HuH-7 (cell line): ENCODE data around the gene TRANK1.
A peak's percentile ranks its signal among the peaks of the same experiment; 100 is the strongest.

Experiments
- DNase-seq: peaks from one replicate; pipeline ENCODE4 v3.0.0; 2011; ENCODE audit warnings: low spot score

TRANK1 gene

DNA sequence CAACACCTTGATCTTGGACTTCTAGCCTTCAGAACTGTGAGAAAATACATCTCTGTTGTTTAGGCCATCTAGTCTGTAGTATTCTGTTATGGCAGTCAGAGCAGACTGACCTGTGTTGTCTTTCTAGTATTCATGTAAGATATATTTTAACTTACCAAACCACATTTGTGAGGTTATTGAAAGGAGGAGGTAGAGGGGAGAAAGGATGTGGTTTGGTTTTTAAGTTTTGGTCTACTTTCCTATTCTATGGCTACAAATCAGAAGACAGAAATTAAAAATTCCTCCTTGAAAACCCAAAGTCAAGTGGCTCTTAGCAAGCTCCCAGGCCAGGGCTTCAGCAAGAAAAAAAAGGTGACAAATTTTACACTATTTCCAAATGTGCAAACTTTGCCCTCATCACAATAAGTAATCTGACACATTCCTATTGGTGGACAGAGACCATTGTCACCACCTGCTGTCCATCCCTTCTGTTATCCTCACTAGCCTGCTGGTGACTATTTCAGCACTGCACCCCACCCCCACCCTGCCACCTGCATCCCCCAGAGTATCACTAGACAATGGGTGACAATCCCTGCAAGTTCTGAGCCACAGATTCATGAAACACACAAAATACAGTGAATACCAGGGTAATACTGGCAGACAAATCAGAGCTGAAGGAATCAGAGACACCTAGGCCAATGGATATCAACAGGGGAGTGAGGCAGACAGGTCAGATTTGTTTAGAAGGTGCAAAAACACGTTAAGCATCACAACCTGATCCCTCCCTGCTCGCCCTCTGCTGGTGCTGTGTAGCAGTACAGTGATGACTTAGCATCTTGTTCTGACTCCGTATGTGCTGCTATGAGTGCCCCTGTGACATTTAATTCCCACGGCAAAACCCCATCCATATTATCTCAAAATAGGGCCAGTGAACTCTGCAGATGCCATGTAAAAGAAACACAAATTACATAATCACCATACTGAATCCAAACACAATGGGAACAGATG, 101.5 kb downstream of the TRANK1 start:
- DNase-seq, result peak; percentile 57

DNA sequence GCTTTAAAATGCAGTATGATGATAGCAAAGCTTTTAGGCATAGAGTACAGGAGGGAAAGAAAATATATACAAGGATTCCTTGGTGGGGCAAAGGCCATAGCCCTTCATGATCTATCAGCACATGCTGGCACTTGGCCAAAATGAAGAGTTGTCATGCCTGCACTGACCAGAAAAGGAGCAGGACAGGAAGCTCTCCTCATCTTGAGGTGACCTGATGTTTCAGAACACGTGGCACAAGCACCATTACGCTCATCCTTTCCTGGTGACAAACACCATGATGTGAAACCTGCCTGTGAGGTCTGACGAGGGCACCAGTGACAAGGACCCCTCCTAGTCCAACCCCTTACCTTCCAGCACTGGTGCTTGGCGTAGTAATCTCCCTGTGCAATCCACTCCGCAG, 102.6 kb downstream of the TRANK1 start:
- no peak for DNase-seq

DNA sequence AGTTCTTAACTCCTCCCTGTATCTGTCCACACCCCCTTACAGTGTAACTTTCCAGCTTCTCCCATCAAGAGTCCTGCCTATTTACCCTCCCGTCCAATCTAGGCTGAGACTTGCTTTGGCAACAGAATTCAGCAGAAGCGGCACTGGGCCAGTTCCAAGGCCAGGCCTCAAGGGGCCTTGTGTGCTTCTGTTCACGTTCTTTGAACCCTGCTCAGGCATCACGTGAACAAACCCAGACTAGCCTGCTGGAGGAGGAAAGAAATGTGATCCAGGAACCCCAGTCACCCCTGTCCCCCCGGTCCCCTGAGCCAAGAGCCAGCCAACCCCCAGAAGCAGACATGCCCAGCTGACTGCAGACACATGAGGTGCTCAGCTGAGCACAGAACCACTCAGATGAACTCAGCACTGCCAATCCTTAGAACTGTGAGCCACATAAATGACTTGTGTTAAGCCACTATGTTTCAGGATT, 104.4 kb downstream of the TRANK1 start:
- no peak for DNase-seq

DNA sequence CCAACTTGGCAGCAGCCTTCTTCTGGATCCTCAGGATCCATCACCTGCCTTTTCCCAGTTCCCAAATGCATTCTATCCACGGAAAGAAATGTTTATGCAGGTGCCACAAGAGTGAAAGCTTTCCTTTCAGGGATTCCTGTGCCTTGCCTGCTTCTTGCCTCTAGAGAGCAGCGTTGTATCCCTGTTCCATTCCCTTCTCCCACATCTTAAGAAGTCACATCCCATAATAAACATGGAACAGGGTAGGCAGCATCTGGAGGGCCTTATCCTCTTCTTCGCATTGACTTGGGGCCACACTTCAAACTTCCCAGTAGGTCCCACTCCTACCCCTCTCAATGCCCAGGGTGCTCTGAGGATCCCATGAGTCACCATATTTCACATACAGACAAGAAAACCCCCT, 107.8 kb downstream of the TRANK1 start:
- no peak for DNase-seq

DNA sequence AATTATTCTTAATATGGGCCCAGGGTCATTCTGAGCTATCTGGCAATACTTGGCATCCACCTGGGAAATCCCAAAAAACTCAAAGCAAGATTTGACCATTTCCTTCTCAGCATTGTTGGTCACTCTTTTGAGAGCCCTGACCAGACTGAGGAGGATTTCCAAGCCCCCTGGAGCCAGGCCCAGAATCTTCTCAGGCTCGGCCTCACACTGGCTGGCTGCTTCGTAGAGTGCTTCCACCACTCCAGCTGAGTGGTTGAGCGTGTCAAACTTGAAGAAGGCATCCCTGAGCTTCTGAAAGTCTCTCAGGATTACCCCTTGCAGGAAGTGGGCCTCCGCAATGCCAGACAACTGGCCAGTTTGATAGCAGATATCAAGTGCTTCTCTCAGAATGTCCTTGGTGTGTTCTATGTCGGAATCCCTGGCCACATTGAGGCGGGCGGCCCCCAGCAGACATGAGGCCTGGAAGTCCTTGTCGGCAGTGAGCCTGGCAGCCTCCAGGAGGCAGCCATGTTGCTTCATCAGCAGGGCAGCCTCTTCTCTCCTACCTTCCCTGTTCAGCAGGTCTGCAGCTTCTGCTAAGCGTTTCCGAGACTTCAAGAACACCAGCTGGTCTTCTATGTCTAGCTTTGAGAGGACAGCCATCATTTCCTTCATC, 111.6 kb downstream of the TRANK1 start:
- no peak for DNase-seq

DNA sequence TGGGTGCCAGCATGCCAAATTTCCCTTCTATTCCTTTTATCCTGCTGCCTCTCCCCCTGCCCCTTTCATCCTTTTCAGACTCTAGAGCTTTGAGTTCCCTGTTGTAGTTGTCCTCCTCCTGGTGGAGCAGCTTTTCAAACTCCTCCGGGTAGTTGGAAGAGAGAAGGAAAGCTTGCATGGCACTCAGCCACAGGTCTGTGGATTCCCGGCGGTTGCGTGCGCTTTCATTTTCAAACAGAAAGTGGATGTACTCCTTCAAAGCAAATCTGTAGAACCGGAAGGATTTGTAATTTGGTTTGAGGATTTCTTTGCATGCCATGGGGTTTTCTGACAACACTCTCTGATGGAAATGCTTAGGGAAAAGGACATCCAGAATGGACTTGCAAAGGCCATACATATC, 112.4 kb downstream of the TRANK1 start:
- DNase-seq, result no peak

DNA sequence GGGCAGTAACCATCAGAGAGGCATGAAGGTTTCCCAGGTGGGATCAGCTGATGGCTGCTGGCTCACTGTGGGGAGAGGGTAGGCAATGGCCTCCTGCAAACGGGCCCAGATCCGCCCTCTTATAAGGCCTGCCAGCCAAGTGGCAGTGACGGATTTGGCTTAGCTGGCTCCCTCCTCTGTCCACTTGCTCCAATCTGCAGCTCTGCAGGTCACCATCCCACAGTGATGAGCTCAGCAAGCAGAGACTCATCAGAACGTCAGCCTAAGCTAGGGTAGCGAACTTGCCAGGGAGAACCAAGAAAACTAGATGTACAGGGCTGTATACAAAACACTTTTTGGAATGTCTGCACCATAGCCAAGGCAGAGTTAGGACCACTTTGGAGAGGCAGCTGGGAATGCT, 117.7 kb downstream of the TRANK1 start:
- DNase-seq, result no peak

DNA sequence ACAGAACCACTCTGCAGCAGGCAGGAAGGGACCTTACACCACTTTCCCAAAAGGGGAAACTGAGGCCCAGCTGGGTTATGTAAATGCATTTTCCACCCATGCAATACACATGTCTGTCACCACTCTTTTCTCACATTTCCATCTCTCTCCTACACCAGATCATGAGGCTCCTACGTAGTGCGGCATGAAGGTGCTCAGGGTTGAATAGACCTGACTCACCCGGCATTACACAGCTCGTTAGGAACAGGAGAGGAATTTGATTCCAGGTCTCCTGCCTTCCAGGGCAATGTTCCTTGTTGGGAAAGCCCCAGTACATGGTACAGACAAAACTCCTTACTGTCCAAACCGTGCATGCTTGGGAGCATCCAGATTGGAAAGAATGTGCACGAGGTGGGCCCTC, 118.6 kb downstream of the TRANK1 start:
- DNase-seq, result no peak

DNA sequence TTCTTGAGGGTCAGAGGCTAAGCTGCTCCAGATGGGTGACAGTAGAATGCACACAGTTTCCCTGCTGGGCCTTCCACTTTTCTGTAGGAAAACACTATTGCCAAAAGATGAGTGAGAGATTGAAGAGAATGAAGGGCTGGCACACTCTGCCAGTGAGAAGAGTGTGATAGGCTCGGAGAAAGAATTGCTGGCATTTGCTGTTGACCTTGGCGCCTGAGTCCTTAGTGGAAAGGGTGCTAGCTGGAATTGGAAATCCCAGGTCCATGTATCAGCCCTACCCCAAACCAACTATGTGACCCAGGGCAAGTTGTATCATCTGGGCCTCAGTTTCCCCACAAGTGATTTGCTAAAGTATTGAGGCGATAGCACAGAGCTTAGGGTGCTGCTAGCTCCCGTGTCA, 120.4 kb downstream of the TRANK1 start:
- DNase-seq, result no peak

DNA sequence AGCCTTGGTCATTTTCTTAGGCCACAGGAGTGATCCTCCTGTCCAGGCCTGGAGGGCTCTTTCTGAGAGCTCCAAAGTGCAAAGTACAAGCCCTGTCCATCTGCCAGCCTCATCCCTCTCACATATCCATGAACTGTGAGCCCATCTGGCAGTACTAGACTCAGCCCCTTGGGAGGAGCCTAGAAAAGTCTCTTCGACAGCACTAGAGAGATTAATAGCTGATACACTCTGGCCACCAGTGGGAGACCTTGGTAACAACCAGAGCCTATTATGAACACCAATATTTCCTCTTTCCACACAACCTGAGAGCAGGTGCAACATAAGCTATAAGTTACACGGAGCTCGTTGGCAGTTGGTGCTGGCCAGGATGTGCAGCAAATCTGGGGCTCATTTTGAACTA, 121.0 kb downstream of the TRANK1 start:
- no peak for DNase-seq

DNA sequence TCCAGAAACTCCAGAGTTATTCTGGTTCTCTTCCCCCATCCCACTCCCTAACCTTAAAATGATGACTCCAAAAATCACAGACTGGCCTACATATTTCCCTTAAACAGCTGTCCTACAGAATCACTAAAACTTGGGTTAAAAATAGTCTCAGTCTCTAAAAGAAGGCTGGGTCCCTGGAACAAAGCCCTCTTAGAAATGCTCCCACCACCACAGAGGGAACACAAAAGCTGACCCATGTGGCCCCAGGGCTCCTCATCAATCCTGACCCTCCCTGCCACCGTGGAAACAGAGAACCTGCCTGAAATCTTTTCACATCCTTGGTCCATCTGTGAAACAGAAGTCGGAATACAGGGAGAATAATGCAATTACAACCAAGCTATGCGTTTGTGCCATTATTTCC, 124.8 kb downstream of the TRANK1 start:
- no peak for DNase-seq

DNA sequence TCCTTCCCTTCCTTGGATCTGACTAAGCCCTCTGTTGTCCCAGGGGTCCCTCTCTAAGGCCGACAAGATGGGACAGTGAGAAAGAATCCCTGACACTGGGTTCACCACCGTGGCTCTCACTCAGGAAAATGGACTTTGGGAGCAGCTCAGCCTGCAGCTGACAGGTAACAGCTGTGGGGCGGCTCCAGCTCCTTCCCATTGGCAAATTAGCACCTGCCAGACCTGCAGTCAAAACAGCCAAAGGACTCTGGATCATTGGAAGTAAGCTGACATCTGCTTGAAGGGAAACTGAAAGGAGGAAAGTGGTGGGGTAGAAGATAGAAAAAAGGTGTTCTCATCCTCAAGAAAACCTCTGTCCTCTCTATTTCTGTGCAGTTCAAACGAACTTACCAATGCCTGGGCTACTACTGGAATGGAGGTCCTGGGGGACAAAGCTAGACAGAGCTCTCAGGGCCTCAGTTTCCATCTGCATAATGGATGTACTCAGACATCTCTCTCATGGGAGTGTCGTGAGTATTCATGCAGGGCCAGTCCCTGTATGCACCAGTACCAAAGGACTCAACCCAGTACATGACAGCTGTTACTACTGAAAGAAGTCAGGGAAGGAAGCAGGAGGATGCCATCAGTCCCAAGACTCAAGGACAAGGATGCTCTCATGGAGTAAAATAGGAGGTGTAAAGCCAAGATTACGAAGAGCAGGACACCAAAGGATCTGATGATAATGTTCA, 126.9 kb downstream of the TRANK1 start:
- no peak for DNase-seq

DNA sequence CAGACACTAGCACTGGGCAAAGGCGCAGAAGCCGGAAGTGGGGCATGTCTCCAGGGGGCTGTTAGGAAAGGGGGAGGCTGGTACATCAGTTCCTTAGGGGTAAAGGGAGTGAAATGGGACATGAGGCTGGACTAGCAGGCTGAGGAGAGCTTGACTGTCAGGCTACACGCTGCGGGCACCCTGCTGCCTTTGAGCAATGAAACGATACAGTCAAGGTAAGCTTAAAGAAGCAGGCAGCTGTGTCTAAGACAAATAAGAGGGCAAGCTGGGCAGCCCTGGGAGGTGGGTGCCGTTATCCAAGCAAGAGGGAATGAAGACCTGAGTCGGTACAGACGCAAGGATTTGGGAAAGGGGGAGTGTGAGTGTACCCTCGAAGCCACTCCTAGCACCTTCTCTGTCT, 129.5 kb downstream of the TRANK1 start:
- DNase-seq, result no peak

DNA sequence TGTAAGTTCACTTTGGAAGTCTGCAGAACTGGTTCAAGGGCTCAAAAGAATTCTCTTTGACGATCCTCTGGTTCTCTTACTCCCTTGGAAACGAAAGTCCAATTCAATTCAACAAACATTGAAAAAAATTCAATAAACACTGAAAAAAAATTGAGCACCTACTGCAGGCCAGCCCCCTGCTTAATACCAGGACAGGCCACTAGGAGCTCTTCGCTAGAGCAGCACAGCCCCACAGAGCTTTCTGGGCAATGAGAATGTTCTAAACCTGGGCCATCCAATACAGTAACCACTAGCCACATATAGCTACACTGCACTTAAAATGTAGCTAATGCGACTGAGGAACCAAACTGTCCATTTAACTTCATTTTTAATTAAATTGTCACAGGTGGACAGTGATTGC, 130.1 kb downstream of the TRANK1 start:
- DNase-seq, result no peak

DNA sequence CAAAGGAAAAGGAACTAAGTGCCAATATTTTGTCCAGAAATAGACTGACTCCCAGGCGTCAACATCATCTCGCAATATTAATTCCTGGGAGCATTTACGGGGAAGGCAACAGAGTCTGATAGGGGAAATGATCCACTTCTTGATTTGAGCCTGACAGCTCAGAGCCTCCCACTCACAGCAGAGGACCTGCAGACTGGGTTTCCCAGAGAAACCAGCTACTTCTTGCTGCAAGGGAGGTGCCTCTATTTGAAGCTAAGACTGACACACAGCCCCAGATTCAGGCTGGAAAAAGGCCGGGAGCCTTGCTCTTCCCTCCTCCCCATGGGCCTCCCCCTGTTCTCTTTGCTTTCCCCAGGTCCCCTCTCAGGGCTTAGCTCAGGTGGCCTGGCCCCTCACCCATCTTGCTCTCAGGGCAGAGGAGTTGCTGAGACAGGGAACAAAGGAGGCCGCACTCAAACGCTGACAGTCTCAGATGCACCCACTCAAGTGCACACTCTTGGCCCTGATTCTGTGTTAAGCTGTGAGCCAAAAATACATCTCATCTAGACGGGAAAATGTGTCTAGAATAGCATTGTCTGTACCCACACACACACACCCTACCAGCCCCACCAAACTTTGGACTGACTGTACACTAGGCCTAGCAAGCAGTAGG, 130.7 kb downstream of the TRANK1 start:
- DNase-seq, result no peak

DNA sequence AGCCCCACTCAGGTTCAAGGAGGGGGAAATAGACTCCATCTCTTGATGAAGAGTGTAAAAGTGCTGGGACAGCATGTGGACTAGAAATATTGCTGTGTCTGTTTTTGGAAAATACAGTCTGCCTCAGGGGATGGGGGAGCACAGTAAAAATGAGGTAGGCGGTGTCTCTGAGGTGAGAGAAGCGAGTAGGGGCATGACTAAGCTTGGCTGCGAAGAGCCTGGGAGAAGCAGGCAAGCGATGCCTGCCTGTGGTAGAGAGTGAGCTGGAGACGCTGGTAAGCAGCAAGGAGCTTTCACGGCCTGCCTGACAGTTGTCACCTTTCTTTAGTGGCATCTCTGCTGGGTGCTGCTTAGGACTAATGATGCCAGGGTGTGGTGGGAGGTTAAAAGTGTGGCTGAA, 131.5 kb downstream of the TRANK1 start:
- no peak for DNase-seq

DNA sequence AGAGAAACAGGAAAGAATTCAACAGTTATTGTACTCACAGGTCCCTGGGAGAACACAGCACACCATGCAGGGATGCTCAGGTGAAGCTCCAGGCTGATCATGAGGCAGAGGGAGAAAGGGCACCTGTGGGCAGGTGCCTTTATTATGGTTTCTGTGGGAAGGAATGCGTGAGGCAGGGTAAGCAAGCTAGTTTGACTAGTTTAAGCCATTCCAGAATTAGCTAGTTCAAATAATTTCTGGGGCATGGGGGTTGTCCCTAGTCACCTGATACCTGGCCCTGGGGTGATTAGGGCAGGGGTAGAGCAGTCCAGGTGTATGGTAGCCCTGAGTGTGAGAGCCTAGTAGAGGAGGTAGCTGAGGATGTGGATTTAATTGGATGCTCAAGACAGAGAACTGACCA, 132.6 kb downstream of the TRANK1 start:
- DNase-seq, result no peak

DNA sequence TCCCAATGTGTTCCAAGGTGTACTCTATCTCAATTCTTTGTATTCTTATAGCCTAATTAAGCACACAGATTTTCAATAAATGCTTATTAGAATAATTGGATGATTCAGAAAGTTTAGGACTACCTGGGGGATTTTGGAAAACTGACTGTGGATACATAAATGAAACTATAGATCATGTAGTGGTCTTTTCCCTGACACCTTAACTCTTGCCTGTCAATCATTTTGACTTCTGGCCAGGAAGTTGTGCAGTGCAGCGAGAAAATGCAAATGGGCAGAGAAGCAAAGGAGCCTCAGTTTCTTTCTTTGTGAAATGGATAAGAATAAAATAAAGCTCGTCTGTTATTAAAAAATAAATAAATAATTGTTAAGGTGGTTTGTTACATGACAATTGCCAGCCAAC, 133.1 kb downstream of the TRANK1 start:
- no peak for DNase-seq

DNA sequence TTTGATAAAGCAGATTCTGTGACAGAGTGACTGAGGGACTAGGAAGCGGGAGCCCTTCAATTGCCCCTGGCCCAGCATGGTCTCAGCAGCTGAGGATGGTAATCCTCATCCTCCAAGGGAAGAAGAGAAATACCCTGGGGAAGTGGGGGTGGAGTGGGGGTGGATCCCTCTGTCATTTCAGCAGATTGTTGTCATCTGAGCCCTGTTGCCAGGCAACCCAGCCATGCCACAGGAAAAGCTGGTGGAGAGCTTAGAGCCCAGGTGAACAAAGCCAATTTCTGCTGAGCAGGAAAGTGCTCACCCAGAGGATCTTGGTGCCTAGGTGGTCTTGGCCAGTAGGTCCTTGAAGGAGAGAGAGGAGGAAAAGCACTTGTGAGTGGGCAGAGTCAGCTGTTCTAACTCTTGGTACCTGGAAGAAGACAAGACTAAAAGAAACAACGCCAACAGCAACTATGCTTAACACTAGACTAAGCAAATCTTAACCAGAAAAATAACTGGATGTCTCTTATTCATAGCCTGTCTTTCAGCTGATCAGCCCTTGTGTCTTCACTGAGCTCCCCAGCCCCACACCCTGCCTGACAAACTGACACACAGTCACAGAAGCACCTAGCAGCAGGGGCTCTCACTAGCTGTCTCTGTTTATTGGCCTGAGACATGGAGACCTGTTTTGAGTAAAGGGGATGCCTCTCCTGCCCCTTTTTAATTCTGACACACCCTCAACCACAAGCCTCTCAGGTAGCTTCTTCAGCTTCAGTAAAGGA, 140.4 kb downstream of the TRANK1 start:
- no peak for DNase-seq

DNA sequence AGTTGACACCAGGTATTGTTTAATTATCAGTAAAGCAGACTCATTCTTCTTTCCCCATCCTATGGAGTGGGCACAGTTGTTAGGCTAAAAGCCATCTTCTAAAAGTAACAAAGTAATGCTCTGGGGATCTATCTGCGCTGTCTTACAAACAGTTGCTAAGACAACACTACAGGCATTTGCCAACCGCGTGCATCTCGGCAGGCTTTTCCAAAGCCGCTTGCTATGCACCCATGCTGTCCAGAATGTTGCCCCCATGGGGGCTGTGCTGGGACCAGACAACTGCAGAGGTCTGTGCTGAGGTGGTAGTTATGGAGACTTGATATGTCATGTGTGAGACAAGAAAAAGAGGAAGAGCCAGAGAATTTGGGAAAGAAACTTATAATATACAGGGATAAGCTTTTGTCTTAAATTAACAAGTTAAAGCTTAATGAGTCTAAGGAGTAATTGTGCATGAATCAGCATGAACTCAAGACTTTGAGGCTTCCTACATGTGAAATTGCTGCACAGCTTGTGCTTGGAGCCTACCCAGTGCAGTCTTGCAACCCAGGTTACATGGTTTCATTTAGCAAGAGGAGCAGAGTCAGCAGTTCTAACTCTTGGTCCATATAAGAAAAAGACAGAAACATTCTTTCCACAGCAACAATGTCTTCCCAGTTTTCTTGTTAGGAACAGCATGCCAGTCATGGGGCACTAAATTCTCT, 141.6 kb downstream of the TRANK1 start:
- DNase-seq, result no peak
